ENCODE measurements around the gene SSB. TPM values are rescaled to one million over a fixed set of nuclear protein-coding genes. Genes with fewer than 3 reads are reported as not detected.

Gene SSB
- total and polyA plus RNA-seq, 2 of the 13 experiments (the other 11 are each of a cell fraction or from before 2014, with no cell fraction given) = 109 to 208 TPM

DNA sequence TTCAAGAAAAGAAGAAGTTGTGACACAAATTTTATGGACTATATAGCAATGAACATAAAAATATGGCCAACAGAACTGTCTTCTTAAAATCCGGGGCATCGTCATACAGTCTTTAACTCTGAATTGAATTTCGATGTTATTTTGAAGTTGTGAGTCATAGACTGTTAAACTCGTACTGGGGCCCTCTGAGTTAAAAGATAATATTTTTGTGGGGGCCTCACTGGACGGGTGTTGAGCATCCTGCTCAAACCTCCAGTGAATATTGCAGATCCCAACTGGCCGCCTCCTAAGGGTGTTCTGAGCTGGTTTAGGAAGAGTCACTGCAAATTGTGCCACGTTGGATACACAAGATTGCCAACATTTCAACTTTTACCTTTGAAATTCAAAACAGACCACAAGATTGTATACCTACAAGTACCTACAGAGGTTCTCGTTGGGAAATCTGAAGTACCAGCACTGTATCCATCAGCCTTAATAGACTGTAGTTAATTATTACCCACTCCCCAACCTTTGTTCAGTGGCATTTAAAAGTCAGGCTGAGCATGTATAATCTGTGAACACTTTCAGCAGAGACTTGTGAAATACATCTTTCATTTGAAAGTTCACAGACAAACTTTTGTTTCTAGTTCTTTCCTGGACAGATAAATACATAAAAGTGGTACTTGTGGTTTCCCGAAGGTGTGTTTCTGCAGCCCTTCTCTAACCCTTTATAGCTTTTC, 37.3 kb upstream of the SSB start (continued):
- TF ChIP-seq, protein P1, sequence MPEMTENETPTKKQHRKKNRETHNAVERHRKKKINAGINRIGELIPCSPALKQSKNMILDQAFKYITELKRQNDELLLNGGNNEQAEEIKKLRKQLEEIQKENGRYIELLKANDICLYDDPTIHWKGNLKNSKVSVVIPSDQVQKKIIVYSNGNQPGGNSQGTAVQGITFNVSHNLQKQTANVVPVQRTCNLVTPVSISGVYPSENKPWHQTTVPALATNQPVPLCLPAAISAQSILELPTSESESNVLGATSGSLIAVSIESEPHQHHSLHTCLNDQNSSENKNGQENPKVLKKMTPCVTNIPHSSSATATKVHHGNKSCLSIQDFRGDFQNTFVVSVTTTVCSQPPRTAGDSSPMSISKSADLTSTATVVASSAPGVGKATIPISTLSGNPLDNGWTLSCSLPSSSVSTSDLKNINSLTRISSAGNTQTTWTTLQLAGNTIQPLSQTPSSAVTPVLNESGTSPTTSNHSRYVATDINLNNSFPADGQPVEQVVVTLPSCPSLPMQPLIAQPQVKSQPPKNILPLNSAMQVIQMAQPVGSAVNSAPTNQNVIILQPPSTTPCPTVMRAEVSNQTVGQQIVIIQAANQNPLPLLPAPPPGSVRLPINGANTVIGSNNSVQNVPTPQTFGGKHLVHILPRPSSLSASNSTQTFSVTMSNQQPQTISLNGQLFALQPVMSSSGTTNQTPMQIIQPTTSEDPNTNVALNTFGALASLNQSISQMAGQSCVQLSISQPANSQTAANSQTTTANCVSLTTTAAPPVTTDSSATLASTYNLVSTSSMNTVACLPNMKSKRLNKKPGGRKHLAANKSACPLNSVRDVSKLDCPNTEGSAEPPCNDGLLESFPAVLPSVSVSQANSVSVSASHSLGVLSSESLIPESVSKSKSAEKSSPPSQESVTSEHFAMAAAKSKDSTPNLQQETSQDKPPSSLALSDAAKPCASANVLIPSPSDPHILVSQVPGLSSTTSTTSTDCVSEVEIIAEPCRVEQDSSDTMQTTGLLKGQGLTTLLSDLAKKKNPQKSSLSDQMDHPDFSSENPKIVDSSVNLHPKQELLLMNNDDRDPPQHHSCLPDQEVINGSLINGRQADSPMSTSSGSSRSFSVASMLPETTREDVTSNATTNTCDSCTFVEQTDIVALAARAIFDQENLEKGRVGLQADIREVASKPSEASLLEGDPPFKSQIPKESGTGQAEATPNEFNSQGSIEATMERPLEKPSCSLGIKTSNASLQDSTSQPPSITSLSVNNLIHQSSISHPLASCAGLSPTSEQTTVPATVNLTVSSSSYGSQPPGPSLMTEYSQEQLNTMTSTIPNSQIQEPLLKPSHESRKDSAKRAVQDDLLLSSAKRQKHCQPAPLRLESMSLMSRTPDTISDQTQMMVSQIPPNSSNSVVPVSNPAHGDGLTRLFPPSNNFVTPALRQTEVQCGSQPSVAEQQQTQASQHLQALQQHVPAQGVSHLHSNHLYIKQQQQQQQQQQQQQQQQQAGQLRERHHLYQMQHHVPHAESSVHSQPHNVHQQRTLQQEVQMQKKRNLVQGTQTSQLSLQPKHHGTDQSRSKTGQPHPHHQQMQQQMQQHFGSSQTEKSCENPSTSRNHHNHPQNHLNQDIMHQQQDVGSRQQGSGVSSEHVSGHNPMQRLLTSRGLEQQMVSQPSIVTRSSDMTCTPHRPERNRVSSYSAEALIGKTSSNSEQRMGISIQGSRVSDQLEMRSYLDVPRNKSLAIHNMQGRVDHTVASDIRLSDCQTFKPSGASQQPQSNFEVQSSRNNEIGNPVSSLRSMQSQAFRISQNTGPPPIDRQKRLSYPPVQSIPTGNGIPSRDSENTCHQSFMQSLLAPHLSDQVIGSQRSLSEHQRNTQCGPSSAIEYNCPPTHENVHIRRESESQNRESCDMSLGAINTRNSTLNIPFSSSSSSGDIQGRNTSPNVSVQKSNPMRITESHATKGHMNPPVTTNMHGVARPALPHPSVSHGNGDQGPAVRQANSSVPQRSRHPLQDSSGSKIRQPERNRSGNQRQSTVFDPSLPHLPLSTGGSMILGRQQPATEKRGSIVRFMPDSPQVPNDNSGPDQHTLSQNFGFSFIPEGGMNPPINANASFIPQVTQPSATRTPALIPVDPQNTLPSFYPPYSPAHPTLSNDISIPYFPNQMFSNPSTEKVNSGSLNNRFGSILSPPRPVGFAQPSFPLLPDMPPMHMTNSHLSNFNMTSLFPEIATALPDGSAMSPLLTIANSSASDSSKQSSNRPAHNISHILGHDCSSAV (CRISPR knock-in tag; IDR thresholded peaks at IDR 0.05; ENCODE audit: borderline replicate concordance) = no peak
- no peak for TF ChIP-seq ZNF777 (CRISPR knock-in tag; IDR thresholded peaks at IDR 0.05)
- TF ChIP-seq, protein P2, sequence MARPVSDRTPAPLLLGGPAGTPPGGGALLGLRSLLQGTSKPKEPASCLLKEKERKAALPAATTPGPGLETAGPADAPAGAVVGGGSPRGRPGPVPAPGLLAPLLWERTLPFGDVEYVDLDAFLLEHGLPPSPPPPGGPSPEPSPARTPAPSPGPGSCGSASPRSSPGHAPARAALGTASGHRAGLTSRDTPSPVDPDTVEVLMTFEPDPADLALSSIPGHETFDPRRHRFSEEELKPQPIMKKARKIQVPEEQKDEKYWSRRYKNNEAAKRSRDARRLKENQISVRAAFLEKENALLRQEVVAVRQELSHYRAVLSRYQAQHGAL (CRISPR knock-in tag; IDR thresholded peaks at IDR 0.05; ENCODE audit: not compliant biosample characterization) = no peak
- no peak for TF ChIP-seq TOPORS (CRISPR knock-in tag; IDR thresholded peaks at IDR 0.05)
- peak; percentile 24; the same call in 1 of the 2 replicates for TF ChIP-seq SIX4 (CRISPR knock-in tag; IDR thresholded peaks at IDR 0.05)
- no peak; the same call in 1 of the 2 replicates for TF ChIP-seq SAFB2 (CRISPR knock-in tag; IDR thresholded peaks at IDR 0.05; ENCODE audit: borderline replicate concordance, low read depth)
- no peak for TF ChIP-seq EEA1 (CRISPR knock-in tag; IDR thresholded peaks at IDR 0.05; ENCODE audit: borderline replicate concordance)
- TF ChIP-seq ZNF660 (CRISPR knock-in tag; IDR thresholded peaks at IDR 0.05; ENCODE audit: borderline replicate concordance, low read depth) = no peak
- TF ChIP-seq, protein P3, sequence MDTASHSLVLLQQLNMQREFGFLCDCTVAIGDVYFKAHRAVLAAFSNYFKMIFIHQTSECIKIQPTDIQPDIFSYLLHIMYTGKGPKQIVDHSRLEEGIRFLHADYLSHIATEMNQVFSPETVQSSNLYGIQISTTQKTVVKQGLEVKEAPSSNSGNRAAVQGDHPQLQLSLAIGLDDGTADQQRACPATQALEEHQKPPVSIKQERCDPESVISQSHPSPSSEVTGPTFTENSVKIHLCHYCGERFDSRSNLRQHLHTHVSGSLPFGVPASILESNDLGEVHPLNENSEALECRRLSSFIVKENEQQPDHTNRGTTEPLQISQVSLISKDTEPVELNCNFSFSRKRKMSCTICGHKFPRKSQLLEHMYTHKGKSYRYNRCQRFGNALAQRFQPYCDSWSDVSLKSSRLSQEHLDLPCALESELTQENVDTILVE (CRISPR knock-in tag; IDR thresholded peaks at IDR 0.05) = no peak
- TF ChIP-seq, protein P4, sequence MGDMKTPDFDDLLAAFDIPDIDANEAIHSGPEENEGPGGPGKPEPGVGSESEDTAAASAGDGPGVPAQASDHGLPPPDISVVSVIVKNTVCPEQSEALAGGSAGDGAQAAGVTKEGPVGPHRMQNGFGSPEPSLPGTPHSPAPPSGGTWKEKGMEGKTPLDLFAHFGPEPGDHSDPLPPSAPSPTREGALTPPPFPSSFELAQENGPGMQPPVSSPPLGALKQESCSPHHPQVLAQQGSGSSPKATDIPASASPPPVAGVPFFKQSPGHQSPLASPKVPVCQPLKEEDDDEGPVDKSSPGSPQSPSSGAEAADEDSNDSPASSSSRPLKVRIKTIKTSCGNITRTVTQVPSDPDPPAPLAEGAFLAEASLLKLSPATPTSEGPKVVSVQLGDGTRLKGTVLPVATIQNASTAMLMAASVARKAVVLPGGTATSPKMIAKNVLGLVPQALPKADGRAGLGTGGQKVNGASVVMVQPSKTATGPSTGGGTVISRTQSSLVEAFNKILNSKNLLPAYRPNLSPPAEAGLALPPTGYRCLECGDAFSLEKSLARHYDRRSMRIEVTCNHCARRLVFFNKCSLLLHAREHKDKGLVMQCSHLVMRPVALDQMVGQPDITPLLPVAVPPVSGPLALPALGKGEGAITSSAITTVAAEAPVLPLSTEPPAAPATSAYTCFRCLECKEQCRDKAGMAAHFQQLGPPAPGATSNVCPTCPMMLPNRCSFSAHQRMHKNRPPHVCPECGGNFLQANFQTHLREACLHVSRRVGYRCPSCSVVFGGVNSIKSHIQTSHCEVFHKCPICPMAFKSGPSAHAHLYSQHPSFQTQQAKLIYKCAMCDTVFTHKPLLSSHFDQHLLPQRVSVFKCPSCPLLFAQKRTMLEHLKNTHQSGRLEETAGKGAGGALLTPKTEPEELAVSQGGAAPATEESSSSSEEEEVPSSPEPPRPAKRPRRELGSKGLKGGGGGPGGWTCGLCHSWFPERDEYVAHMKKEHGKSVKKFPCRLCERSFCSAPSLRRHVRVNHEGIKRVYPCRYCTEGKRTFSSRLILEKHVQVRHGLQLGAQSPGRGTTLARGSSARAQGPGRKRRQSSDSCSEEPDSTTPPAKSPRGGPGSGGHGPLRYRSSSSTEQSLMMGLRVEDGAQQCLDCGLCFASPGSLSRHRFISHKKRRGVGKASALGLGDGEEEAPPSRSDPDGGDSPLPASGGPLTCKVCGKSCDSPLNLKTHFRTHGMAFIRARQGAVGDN (CRISPR knock-in tag; IDR thresholded peaks at IDR 0.05) = no peak
- no peak for TF ChIP-seq ELF4 (CRISPR knock-in tag; IDR thresholded peaks at IDR 0.05; ENCODE audit: borderline replicate concordance)
- TF ChIP-seq TEAD3 (CRISPR knock-in tag; optimal IDR thresholded peaks at IDR 0.05; ENCODE audit: borderline replicate concordance) = peak; percentile 35
- no peak for TF ChIP-seq ZNF484 (CRISPR knock-in tag; IDR thresholded peaks at IDR 0.05; ENCODE audit: borderline replicate concordance, low read depth)
- no peak for TF ChIP-seq HOXA7 (CRISPR knock-in tag; IDR thresholded peaks at IDR 0.05)

Measured in HepG2 (cell line).